Hematopoietic multipotent progenitor cell treated with erythropoietin and hydrocortisone succinate and interleukin-3 and kit ligand, for 15 days (in vitro differentiated cells): Measurements from ENCODE around the gene AHNAK2.

Experiments used
- DNase-seq: peaks from one replicate; pipeline ENCODE4 v3.0.0-alpha.2; 2015; ENCODE audit warnings: low spot score

AHNAK2 gene

DNA sequence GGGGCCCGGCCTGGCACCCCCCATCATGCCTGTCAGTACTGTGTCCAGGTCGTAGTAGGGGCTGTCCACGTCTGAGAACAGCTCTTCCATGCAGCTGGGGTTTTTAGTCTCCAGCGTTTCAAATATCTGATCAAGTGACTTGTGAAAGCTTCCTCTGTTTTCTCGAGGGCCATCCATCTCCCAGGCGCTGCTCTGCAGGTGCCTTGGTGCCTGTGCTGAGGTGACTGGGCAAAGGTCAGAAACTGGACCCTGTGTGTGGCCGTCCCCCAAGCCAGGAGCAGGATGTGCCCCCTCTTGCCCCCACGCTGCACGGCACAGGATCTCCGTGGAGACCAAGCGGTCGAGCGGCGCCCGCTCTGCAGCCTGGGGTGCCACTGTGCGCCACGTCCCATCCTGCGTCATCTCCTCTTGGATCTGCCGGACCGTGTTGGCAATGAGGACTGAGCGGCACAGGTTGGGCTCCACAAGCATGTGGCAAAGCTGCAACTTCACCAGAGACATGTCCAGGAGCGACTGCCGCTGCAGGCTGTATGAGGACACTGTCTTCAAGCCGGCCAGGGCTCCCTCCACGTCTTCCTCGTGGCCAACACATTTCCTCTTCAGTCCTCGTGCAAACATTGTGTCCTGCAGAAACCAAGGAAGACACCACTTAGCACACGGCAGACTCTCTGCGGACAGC lies 33.3 kb upstream of the AHNAK2 start:
- no peak for DNase-seq

DNA sequence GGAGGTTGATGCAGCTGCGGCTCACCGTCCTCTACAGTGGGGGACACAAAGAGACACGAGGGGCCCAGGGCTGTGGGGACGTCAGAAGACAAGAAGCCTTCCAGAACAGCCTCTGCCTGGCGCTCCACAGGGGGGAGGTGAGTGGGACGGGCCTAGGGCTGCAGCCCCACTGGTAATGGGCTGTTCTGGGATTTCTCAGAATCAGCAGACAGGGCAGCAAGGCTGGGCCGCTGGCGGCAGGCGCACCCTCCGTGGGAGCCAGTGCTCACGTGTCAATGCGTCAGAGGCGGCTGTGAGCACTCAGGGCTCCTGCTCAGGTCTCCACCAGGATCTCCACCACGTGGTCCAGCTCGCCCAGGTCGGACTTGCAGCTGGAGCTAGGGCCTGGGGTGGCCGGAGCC lies 32.7 kb upstream of the AHNAK2 start:
- DNase-seq = no peak

DNA sequence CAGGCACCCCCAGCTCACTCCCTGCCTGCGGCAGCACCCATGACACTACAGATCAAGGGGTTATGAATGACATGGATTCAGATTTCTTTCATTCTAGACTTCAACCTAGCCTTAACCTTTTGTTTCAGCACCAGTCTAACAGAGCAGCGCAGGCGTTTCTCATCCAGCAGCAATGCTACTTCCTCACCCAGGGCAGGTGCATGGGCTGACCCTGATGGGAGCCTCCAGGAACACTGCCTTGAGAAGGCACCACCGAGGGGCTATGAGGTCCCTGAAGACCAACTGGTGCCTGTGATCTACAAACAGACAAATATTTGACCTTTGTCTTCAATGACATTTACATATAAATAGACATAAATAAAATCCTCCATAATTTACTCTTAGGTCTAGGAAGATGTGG lies 31.9 kb upstream of the AHNAK2 start:
- no peak for DNase-seq

- no peak for DNase-seq
Measured at GRCh38 chr14:105007593-105008264, 29.6 kb upstream of the AHNAK2 start.

- no peak for DNase-seq
Measured at GRCh38 chr14:105006831-105007592, 28.8 kb upstream of the AHNAK2 start.

- DNase-seq = no peak
Measured at GRCh38 chr14:105005929-105006830, 28.0 kb upstream of the AHNAK2 start.

- DNase-seq = no peak
Measured at GRCh38 chr14:105005329-105005928, 27.3 kb upstream of the AHNAK2 start.

GRCh38 chr14:104999361-104999760 lies 21.2 kb upstream of the AHNAK2 start:
- no peak for DNase-seq

GRCh38 chr14:104998801-104999200 lies 20.6 kb upstream of the AHNAK2 start:
- no peak for DNase-seq

- no peak for DNase-seq
Measured at GRCh38 chr14:104996483-104996882, 18.3 kb upstream of the AHNAK2 start.

- no peak for DNase-seq
Measured at GRCh38 chr14:104996032-104996431, 17.9 kb upstream of the AHNAK2 start.

DNA sequence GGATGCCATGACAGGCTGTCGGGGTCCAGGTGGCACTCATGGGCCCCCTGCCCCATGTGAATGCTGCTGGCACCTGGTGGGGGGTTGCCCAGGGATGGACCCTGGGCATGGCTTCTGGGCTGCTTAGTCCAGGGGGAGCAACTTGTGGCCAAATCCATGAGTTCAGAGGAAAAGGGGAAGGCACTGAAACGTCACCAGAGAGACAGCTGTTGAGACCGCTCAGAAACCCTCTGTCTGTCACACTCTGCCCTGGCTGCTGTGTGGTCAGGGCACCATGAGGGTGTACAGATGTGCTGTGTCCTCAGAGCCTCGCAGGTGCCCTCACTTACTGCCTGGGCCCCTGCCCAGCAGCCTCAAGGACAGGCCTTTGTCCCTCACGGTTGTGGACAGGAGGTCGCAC lies 16.8 kb upstream of the AHNAK2 start:
- DNase-seq = no peak

DNA sequence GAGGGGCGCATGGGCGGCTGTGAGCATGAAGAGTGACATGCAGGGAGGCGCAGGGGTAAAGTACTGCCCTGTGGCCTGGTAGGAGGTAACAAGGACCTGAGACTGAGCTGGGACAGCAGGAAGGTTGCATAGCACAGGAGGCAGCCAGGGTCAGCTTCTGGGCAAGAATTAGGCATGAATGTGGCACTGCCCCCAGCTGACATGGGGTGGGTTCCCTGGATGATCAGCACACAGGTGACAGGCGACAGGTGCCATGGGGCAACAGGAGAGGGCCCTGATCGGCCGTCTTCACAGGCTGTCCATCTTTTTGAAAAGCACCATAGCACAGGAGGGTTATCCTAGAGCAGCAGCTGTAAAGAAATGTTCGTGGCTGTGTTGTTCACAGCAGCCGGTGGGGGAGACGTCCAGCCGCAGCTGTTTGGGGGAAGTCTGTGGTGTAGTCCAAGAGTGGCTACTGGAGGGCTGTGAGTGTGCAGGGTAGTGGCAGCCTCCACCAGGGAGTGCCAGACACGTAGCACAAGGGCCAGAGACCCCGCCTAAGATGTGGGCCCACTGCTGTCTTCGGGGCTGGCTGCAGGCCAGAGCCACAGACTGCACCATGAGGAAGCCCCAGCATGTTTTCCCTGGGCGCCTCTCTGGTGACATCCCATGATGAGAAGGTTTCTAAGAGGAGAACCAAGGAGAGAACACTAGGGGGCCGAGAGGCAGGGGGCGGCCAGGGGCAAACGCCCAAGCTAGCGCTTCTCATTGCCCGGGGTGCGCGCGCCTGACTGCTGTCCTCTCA lies 15.8 kb upstream of the AHNAK2 start:
- DNase-seq = no peak

DNA sequence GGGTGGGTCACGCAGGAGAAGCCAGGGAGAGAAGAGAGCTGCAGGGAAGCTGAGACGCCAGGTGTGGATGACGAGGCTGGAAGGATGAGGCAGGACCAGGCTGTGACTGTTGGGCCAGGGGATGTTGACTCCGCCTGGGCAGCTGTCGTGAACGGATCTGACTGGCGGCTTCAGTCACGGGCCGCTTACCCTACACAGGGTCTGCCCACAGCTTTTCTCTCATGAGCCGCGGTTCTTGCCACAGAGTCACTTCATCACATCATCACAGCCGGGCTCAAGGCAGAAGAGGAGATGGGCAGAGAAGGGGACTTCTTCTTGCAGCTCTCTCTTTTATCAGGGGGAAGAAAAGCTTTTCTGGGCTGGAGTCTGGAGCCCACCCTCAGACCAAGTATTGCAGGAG lies 15.1 kb upstream of the AHNAK2 start:
- no peak for DNase-seq

- no peak for DNase-seq
Measured at GRCh38 chr14:104992501-104992900, 14.3 kb upstream of the AHNAK2 start.

GRCh38 chr14:104991896-104992230 lies 13.7 kb upstream of the AHNAK2 start:
- no peak for DNase-seq

- no peak for DNase-seq
Measured at GRCh38 chr14:104989951-104990303, 11.8 kb upstream of the AHNAK2 start.

- no peak for DNase-seq
Measured at GRCh38 chr14:104989236-104989950, 11.2 kb upstream of the AHNAK2 start.

GRCh38 chr14:104986487-104987164 lies 8.5 kb upstream of the AHNAK2 start:
- no peak for DNase-seq
